Measurements from ENCODE around the gene SULT1E1.

Gene SULT1E1

DNA sequence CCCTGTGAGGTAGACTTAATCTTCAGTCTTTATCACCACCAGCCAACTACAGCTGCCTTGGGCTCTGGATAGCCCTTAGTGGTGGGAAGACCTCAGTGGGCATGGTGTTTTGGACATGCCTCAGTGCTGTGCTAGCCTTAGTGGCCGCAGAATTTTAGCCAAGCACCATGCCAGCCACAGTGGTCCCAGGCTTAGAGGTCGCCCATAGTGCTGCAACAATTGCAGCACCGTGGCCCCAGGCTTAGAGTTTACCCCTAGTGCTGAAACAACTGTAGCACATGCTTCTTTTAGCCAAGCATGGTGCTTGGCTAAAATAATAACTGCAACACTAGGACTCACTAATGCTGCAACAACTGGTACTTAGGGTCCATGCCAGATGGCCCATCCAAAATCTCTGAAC, 60.6 kb downstream of the SULT1E1 start:
- DNase-seq (ENCODE audit: low read depth in 1 of 2, low spot score in 1 of 2), result no peak

DNA sequence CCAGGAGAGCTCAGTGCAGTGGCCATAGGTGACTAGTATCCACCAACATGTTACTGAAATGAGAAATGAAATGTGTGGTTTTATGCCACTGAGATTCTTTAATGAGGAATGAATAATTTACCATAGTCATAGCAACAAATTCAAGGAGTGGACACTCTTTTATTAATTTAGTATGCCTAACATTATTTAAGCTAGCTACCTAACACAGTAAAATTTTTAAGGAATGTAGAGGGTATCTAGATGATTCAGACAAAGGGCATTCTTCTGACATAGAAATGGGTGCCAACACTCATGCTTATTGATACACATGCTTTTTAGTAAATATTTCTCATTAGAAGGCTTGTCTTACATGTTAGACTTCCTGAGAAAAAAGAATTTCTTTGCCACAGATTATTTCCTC, 66.2 kb downstream of the SULT1E1 start:
- DNase-seq (ENCODE audit: low read depth in 1 of 2, low spot score in 1 of 2), result no peak
